Sigmoid colon (tissue), 4 donors: ENCODE measurements around the gene ANKRD33B.

ENCODE experiments used
- EP300 ChIP-seq, 4 donors: sonication (generic); formaldehyde crosslinking; IDR thresholded peaks; one replicate each; pipeline ENCODE4 v1.6.1; 2017; ENCODE audit warnings: antibody characterized with exemption in 4 of 4
- POLR2A ChIP-seq, 2 donors: fragments of 450-650 bp; IDR thresholded peaks; one replicate each; pipeline ENCODE4 v1.6.1; 2016; ENCODE audit warnings: antibody characterized with exemption in 2 of 2, mild to moderate bottlenecking in 2 of 2, moderate library complexity in 2 of 2
- POLR2AphosphoS5 ChIP-seq, 4 donors: sonication (generic); formaldehyde crosslinking; IDR thresholded peaks; one replicate each; pipeline ENCODE4 v1.6.1; 2017; ENCODE audit warnings: antibody characterized with exemption in 4 of 4
- TF ChIP-seq, protein P1 (sequence below), 4 experiments: fragments of 450-650 bp in 3 of 4; fragments of 200-600 bp in 1 of 4; IDR thresholded peaks; one replicate each; pipeline ENCODE4 v1.5.1; 2016 to 2019; ENCODE audit warnings: antibody characterized with exemption in 4 of 4, mild to moderate bottlenecking in 3 of 4, moderate library complexity in 2 of 4

DNA sequence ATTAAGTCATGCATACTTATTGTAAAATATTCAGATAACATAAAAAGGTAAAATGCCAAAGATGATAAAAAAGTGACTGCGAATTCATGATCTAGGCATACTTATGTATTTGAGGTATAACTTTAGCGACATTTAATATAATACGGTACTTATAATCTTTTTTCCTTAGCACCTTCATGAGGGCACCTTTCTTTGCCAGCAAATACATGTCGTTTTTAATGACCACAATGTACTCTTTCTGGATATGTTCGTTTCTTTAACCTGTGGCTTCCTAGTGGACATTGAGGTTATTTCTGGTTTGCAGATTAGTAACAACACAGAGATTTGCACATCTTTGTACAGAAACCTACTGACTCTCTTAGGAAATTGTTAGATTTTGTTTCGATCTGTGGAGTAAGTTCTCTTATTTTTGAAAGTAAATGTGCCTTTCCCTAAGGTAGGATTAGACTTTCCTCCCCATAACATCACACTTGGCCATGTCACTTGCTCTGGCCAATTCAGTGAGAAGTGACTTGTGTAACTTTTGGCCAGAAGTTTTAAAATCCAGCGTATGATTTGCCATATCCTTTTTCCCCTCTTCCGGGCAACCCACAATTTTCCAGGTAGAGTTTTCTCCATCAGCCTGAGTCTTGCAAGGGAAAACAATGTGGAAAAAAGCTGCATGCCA is 24.4 kb downstream of the ANKRD33B start:
- TF ChIP-seq, protein P1, sequence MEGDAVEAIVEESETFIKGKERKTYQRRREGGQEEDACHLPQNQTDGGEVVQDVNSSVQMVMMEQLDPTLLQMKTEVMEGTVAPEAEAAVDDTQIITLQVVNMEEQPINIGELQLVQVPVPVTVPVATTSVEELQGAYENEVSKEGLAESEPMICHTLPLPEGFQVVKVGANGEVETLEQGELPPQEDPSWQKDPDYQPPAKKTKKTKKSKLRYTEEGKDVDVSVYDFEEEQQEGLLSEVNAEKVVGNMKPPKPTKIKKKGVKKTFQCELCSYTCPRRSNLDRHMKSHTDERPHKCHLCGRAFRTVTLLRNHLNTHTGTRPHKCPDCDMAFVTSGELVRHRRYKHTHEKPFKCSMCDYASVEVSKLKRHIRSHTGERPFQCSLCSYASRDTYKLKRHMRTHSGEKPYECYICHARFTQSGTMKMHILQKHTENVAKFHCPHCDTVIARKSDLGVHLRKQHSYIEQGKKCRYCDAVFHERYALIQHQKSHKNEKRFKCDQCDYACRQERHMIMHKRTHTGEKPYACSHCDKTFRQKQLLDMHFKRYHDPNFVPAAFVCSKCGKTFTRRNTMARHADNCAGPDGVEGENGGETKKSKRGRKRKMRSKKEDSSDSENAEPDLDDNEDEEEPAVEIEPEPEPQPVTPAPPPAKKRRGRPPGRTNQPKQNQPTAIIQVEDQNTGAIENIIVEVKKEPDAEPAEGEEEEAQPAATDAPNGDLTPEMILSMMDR (IDR thresholded peaks at IDR 0.05) = no peak
- TF ChIP-seq POLR2A (IDR thresholded peaks at IDR 0.05) (no peak), EP300 (IDR thresholded peaks at IDR 0.05) (no peak), POLR2AphosphoS5 (IDR thresholded peaks at IDR 0.05) (no peak)
